ENCODE data around the gene ZFYVE1.

Gene ZFYVE1

DNA sequence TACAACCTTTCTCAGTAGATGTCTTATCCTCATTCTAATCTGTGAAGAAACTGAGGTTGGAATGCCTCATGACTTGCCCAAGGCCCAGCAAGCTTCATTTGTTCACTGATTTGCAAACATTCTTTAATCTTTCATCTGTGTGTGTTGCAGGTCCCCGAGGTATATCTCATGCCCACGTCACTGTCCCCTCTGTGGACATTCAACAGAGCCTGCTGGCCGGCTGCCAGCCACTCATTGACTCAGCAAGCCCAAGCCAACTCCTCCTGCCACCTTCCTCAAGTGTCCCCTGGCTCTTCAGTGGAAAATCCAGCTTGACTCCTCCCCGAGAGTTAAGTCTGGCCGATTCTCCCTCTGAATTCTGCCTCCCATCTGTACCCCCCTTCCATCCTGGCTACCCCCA, 102.6 kb downstream of the ZFYVE1 start:
- TF ChIP-seq, protein P1, sequence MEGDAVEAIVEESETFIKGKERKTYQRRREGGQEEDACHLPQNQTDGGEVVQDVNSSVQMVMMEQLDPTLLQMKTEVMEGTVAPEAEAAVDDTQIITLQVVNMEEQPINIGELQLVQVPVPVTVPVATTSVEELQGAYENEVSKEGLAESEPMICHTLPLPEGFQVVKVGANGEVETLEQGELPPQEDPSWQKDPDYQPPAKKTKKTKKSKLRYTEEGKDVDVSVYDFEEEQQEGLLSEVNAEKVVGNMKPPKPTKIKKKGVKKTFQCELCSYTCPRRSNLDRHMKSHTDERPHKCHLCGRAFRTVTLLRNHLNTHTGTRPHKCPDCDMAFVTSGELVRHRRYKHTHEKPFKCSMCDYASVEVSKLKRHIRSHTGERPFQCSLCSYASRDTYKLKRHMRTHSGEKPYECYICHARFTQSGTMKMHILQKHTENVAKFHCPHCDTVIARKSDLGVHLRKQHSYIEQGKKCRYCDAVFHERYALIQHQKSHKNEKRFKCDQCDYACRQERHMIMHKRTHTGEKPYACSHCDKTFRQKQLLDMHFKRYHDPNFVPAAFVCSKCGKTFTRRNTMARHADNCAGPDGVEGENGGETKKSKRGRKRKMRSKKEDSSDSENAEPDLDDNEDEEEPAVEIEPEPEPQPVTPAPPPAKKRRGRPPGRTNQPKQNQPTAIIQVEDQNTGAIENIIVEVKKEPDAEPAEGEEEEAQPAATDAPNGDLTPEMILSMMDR (IDR thresholded peaks at IDR 0.05): no peak
- Histone ChIP-seq H3K27ac (no peak overlapping the region), H3K27me3 (no peaks in the 10 kb centered on the region), H3K4me1 (peaks cover 0 to 11% (median 4%) of the 10 kb centered on the region in 4 donors), H3K36me3 (peaks cover 0 to 5% (median 0%) of the 10 kb centered on the region in 3 donors), H3K4me3 (no peak overlapping the region), H3K9me3 (no peaks in the 10 kb centered on the region)
- intact Hi-C loops (cut with DNase I; ENCODE audit: low total_unique reads): no loop called here
- DNase-seq: peak; percentile 30 to 70

- Histone ChIP-seq H3K27ac (no peak overlapping the region), H3K36me3 (no peaks in the 10 kb centered on the region), H3K9me3 (no peaks in the 10 kb centered on the region), H3K4me3 (no peak overlapping the region), H3K4me1 (peaks cover 0 to 26% (median 14%) of the 10 kb centered on the region in 4 donors), H3K27me3 (no peaks in the 10 kb centered on the region)
- intact Hi-C loops (cut with DNase I; ENCODE audit: low total_unique reads): no loop called here
- TF ChIP-seq, protein P1 (IDR thresholded peaks at IDR 0.05): no peak
- no peak for DNase-seq
These were observed 105.5 kb downstream of the ZFYVE1 start for GRCh38 chr14:72921396-72921795.

DNA sequence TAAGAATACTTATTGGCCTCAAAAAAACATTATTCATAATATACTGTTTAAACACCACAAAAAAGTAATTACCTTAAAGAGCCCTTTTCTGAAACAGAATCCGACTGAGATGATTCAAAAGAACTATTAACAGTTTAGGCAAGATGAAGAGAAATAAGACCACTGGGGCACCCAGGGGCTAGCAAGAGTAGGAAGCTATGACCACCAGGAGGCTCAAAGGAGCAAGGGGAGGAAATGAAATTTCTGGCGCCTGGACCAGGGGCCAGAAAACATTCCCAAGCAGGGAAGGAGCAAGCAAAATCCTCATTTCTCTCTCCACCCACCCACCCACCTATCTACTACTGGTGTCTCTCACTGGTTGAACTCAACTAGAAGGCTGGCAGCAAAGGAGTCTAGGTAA, 106.9 kb downstream of the ZFYVE1 start:
- H3K27ac ChIP-seq: no peak overlapping the region
- H3K4me3 ChIP-seq: no peak overlapping the region
- peaks cover 0 to 32% (median 14%) of the 10 kb centered on the region in 4 donors for H3K4me1 ChIP-seq
- TF ChIP-seq, protein P1 (IDR thresholded peaks at IDR 0.05): no peak
- H3K36me3 ChIP-seq: no peaks in the 10 kb centered on the region
- no peaks in the 10 kb centered on the region for H3K9me3 ChIP-seq
- no peaks in the 10 kb centered on the region for H3K27me3 ChIP-seq
- intact Hi-C loops (cut with DNase I; ENCODE audit: low total_unique reads): no loop called here
- DNase-seq: no peak

All from tibial artery (tissue), 4 donors.